ENCODE data around the gene LGALS3BP.

LGALS3BP gene

GRCh38 chr17:78944026-78944425 lies 35.7 kb downstream of the LGALS3BP start:
- no peak for DNase-seq (ENCODE audit: low read depth in 2 of 2)

GRCh38 chr17:78940708-78941107 lies 39.0 kb downstream of the LGALS3BP start:
- DNase-seq (ENCODE audit: low read depth in 2 of 2): no peak

- DNase-seq (ENCODE audit: low read depth in 2 of 2): no peak
These were observed 39.5 kb downstream of the LGALS3BP start for GRCh38 chr17:78940258-78940657.

GRCh38 chr17:78939615-78940014 lies 40.1 kb downstream of the LGALS3BP start:
- no peak for DNase-seq (ENCODE audit: low read depth in 2 of 2)

- DNase-seq (ENCODE audit: low read depth in 2 of 2): no peak
These were observed 42.2 kb downstream of the LGALS3BP start for GRCh38 chr17:78937561-78937960.

- DNase-seq (ENCODE audit: low read depth in 2 of 2): no peak
These were observed 44.1 kb downstream of the LGALS3BP start for GRCh38 chr17:78935419-78936323.

- no peak for DNase-seq (ENCODE audit: low read depth in 2 of 2)
These were observed 44.9 kb downstream of the LGALS3BP start for GRCh38 chr17:78934681-78935418.

- no peak for DNase-seq (ENCODE audit: low read depth in 2 of 2)
These were observed 45.7 kb downstream of the LGALS3BP start for GRCh38 chr17:78933959-78934568.

- peak; percentile 16 to 36 for DNase-seq (ENCODE audit: low read depth in 2 of 2)
These were observed 46.4 kb downstream of the LGALS3BP start for GRCh38 chr17:78933025-78933958.

GRCh38 chr17:78929908-78930775 lies 49.6 kb downstream of the LGALS3BP start:
- DNase-seq (ENCODE audit: low read depth in 2 of 2): no peak

- DNase-seq (ENCODE audit: low read depth in 2 of 2): no peak
These were observed 53.8 kb downstream of the LGALS3BP start for GRCh38 chr17:78925662-78926555.

GRCh38 chr17:78925234-78925633 lies 54.5 kb downstream of the LGALS3BP start, which contains the start of gene TIMP2:
TIMP2 (minus strand) TSS chr17:78925387; CDS start chr17:78925088, 299 bp downstream.
- DNase-seq (ENCODE audit: low read depth in 2 of 2): peak in 1 of 2 donors; percentile 54

GRCh38 chr17:78924481-78925151 lies 55.1 kb downstream of the LGALS3BP start:
- DNase-seq (ENCODE audit: low read depth in 2 of 2): no peak

GRCh38 chr17:78923660-78924453 lies 55.9 kb downstream of the LGALS3BP start:
- peak; percentile 18 to 49 for DNase-seq (ENCODE audit: low read depth in 2 of 2)

GRCh38 chr17:78922816-78923498 lies 56.8 kb downstream of the LGALS3BP start:
- DNase-seq (ENCODE audit: low read depth in 2 of 2): no peak

- no peak for DNase-seq (ENCODE audit: low read depth in 2 of 2)
These were observed 58.2 kb downstream of the LGALS3BP start for GRCh38 chr17:78921437-78921971.
